Measurements from ENCODE around the gene SETD1B.

- TF ChIP-seq CTCF (IDR thresholded peaks at IDR 0.05; ENCODE audit: low read depth, low read length, poor library complexity, severe bottlenecking) (no peak), EZH2phosphoT487 (IDR thresholded peaks at IDR 0.05; ENCODE audit: borderline replicate concordance, low read length) (no peak)
Observed at GRCh38 chr12:121830588-121831265, 26.9 kb downstream of the SETD1B start.

All from DOHH2 (cell line).